ENCODE measurements around the gene DPP8. TPM values are rescaled to one million over a fixed set of nuclear protein-coding genes. Genes with fewer than 3 reads are reported as not detected.
"Not testable (repeated sequence)": the region's sequence is repeated elsewhere in the genome, so short reads cannot be mapped to it uniquely, and the experiment has no call there.

The DPP8 gene
- total RNA-seq, 1 experiment from 2014 or later, result 42.0 TPM

- DNase-seq, result no peak
- H3K4me2 ChIP-seq (ENCODE audit: low read depth, low read length, poor library complexity, severe bottlenecking), result no peak overlapping the region
- H3K27ac ChIP-seq (ENCODE audit: low read length), result no peak overlapping the region
- peaks cover 44% of the 10 kb centered on the region for H3K36me3 ChIP-seq (ENCODE audit: insufficient read depth, low read length)
- H3K9ac ChIP-seq (ENCODE audit: low read length), result no peak overlapping the region
- peaks cover 4% of the 10 kb centered on the region; the same call in 1 of the 2 replicates for H3K79me2 ChIP-seq (ENCODE audit: low read length)
- no peak overlapping the region for H3K4me3 ChIP-seq (ENCODE audit: low read length)
- no peaks in the 10 kb centered on the region for H3K9me3 ChIP-seq (ENCODE audit: low read length)
- H3K9me2 ChIP-seq (replicated peaks; ENCODE audit: insufficient read depth, low read length), result no peaks in the 10 kb centered on the region
- no peaks in the 10 kb centered on the region for H3K4me1 ChIP-seq (ENCODE audit: low read length)
- no peak overlapping the region for H2AFZ ChIP-seq (ENCODE audit: low read length)
- H4K20me1 ChIP-seq (ENCODE audit: insufficient read depth, low read depth, low read length), result no peaks in the 10 kb centered on the region
- no peaks in the 10 kb centered on the region for H3K27me3 ChIP-seq (ENCODE audit: low read length)
Measured at GRCh38 chr15:65470866-65471265, 46.6 kb downstream of the DPP8 start.

GRCh38 chr15:65468229-65468909, 49.1 kb downstream of the DPP8 start:
- Histone ChIP-seq H3K4me2 (ENCODE audit: low read depth, low read length, poor library complexity, severe bottlenecking) (no peak overlapping the region), H4K20me1 (ENCODE audit: insufficient read depth, low read depth, low read length) (no peaks in the 10 kb centered on the region), H3K27ac (ENCODE audit: low read length) (no peak overlapping the region), H3K36me3 (ENCODE audit: insufficient read depth, low read length) (peaks cover 43% of the 10 kb centered on the region), H3K27me3 (ENCODE audit: low read length) (no peaks in the 10 kb centered on the region), H3K9me2 (replicated peaks; ENCODE audit: insufficient read depth, low read length) (no peaks in the 10 kb centered on the region), H3K9me3 (ENCODE audit: low read length) (no peaks in the 10 kb centered on the region), H3K79me2 (ENCODE audit: low read length) (peaks cover 7% of the 10 kb centered on the region; the same call in 1 of the 2 replicates), H3K9ac (ENCODE audit: low read length) (no peak overlapping the region), H2AFZ (ENCODE audit: low read length) (no peak overlapping the region), H3K4me3 (ENCODE audit: low read length) (no peak overlapping the region), H3K4me1 (ENCODE audit: low read length) (no peaks in the 10 kb centered on the region)
- no peak for DNase-seq

GRCh38 chr15:65466901-65467300, 50.6 kb downstream of the DPP8 start:
- H2AFZ ChIP-seq (ENCODE audit: low read length), result no peak overlapping the region
- H3K79me2 ChIP-seq (ENCODE audit: low read length), result peaks cover 7% of the 10 kb centered on the region; the same call in 1 of the 2 replicates
- H3K9me2 ChIP-seq (replicated peaks; ENCODE audit: insufficient read depth, low read length), result no peaks in the 10 kb centered on the region
- no peak overlapping the region for H3K27ac ChIP-seq (ENCODE audit: low read length)
- peaks cover 40% of the 10 kb centered on the region for H3K36me3 ChIP-seq (ENCODE audit: insufficient read depth, low read length)
- H4K20me1 ChIP-seq (ENCODE audit: insufficient read depth, low read depth, low read length), result no peaks in the 10 kb centered on the region
- no peaks in the 10 kb centered on the region for H3K9me3 ChIP-seq (ENCODE audit: low read length)
- no peak for DNase-seq
- no peak overlapping the region for H3K9ac ChIP-seq (ENCODE audit: low read length)
- no peaks in the 10 kb centered on the region for H3K4me1 ChIP-seq (ENCODE audit: low read length)
- H3K4me2 ChIP-seq (ENCODE audit: low read depth, low read length, poor library complexity, severe bottlenecking), result no peak overlapping the region
- no peaks in the 10 kb centered on the region for H3K27me3 ChIP-seq (ENCODE audit: low read length)
- H3K4me3 ChIP-seq (ENCODE audit: low read length), result no peak overlapping the region

- H3K4me1 ChIP-seq (ENCODE audit: low read length); H3K4me3 ChIP-seq (ENCODE audit: low read length); H3K27me3 ChIP-seq (ENCODE audit: low read length); H3K9me2 ChIP-seq (replicated peaks; ENCODE audit: insufficient read depth, low read length); DNase-seq; H4K20me1 ChIP-seq (ENCODE audit: insufficient read depth, low read depth, low read length); H3K9me3 ChIP-seq (ENCODE audit: low read length); H3K27ac ChIP-seq (ENCODE audit: low read length); H2AFZ ChIP-seq (ENCODE audit: low read length); H3K4me2 ChIP-seq (ENCODE audit: low read depth, low read length, poor library complexity, severe bottlenecking); H3K79me2 ChIP-seq (ENCODE audit: low read length); H3K9ac ChIP-seq (ENCODE audit: low read length): not testable (repeated sequence)
- H3K36me3 ChIP-seq (ENCODE audit: insufficient read depth, low read length), result peaks cover 49% of the 10 kb centered on the region; the same call in 1 of the 2 replicates
Measured at GRCh38 chr15:65463096-65463495, 54.4 kb downstream of the DPP8 start.

GRCh38 chr15:65460741-65461347, 56.6 kb downstream of the DPP8 start:
- no peak overlapping the region for H3K4me2 ChIP-seq (ENCODE audit: low read depth, low read length, poor library complexity, severe bottlenecking)
- no peak overlapping the region for H2AFZ ChIP-seq (ENCODE audit: low read length)
- H3K4me3 ChIP-seq (ENCODE audit: low read length), result no peak overlapping the region
- peaks cover 39% of the 10 kb centered on the region; the same call in 1 of the 2 replicates for H3K36me3 ChIP-seq (ENCODE audit: insufficient read depth, low read length)
- H3K9me3 ChIP-seq (ENCODE audit: low read length), result no peaks in the 10 kb centered on the region
- H4K20me1 ChIP-seq (ENCODE audit: insufficient read depth, low read depth, low read length), result no peaks in the 10 kb centered on the region
- H3K9ac ChIP-seq (ENCODE audit: low read length), result no peak overlapping the region
- H3K27me3 ChIP-seq (ENCODE audit: low read length), result no peaks in the 10 kb centered on the region
- no peak overlapping the region for H3K27ac ChIP-seq (ENCODE audit: low read length)
- peaks cover 20% of the 10 kb centered on the region for H3K4me1 ChIP-seq (ENCODE audit: low read length)
- no peak for DNase-seq
- H3K79me2 ChIP-seq (ENCODE audit: low read length), result peaks cover 11% of the 10 kb centered on the region; the same call in 1 of the 2 replicates
- no peaks in the 10 kb centered on the region for H3K9me2 ChIP-seq (replicated peaks; ENCODE audit: insufficient read depth, low read length)

- H3K9me3 ChIP-seq (ENCODE audit: low read length); H3K27me3 ChIP-seq (ENCODE audit: low read length); H4K20me1 ChIP-seq (ENCODE audit: insufficient read depth, low read depth, low read length); H3K4me3 ChIP-seq (ENCODE audit: low read length); H3K9me2 ChIP-seq (replicated peaks; ENCODE audit: insufficient read depth, low read length); H3K9ac ChIP-seq (ENCODE audit: low read length); H3K79me2 ChIP-seq (ENCODE audit: low read length); H2AFZ ChIP-seq (ENCODE audit: low read length): not testable (repeated sequence)
- Histone ChIP-seq H3K4me2 (ENCODE audit: low read depth, low read length, poor library complexity, severe bottlenecking) (peak overlapping the region; percentile 28), H3K4me1 (ENCODE audit: low read length) (peaks cover 22% of the 10 kb centered on the region), H3K27ac (ENCODE audit: low read length) (peak overlapping the region; percentile 31), H3K36me3 (ENCODE audit: insufficient read depth, low read length) (peaks cover 48% of the 10 kb centered on the region)
- peak; percentile 68 for DNase-seq
Measured at GRCh38 chr15:65455256-65455655, 62.2 kb downstream of the DPP8 start.

GRCh38 chr15:65451989-65452388, 65.5 kb downstream of the DPP8 start:
- peaks cover 43% of the 10 kb centered on the region for H3K36me3 ChIP-seq (ENCODE audit: insufficient read depth, low read length)
- DNase-seq, result no peak
- no peaks in the 10 kb centered on the region for H3K9me3 ChIP-seq (ENCODE audit: low read length)
- H3K9ac ChIP-seq (ENCODE audit: low read length), result no peak overlapping the region
- H4K20me1 ChIP-seq (ENCODE audit: insufficient read depth, low read depth, low read length), result peaks cover 3% of the 10 kb centered on the region; the same call in 1 of the 2 replicates
- H3K79me2 ChIP-seq (ENCODE audit: low read length), result peaks cover 3% of the 10 kb centered on the region; the same call in 1 of the 2 replicates
- no peaks in the 10 kb centered on the region for H3K27me3 ChIP-seq (ENCODE audit: low read length)
- no peak overlapping the region for H3K4me2 ChIP-seq (ENCODE audit: low read depth, low read length, poor library complexity, severe bottlenecking)
- H2AFZ ChIP-seq (ENCODE audit: low read length), result no peak overlapping the region
- no peak overlapping the region for H3K27ac ChIP-seq (ENCODE audit: low read length)
- H3K9me2 ChIP-seq (replicated peaks; ENCODE audit: insufficient read depth, low read length), result no peaks in the 10 kb centered on the region
- no peak overlapping the region for H3K4me3 ChIP-seq (ENCODE audit: low read length)
- peaks cover 21% of the 10 kb centered on the region for H3K4me1 ChIP-seq (ENCODE audit: low read length)

GRCh38 chr15:65450556-65450955, 66.9 kb downstream of the DPP8 start:
- no peak overlapping the region for H2AFZ ChIP-seq (ENCODE audit: low read length)
- peaks cover 51% of the 10 kb centered on the region for H3K36me3 ChIP-seq (ENCODE audit: insufficient read depth, low read length)
- no peaks in the 10 kb centered on the region for H3K27me3 ChIP-seq (ENCODE audit: low read length)
- no peak overlapping the region for H3K27ac ChIP-seq (ENCODE audit: low read length)
- no peak overlapping the region for H3K4me2 ChIP-seq (ENCODE audit: low read depth, low read length, poor library complexity, severe bottlenecking)
- H3K4me1 ChIP-seq (ENCODE audit: low read length), result peaks cover 7% of the 10 kb centered on the region
- peaks cover 2% of the 10 kb centered on the region; the same call in 1 of the 2 replicates for H4K20me1 ChIP-seq (ENCODE audit: insufficient read depth, low read depth, low read length)
- peaks cover 3% of the 10 kb centered on the region; the same call in 1 of the 2 replicates for H3K79me2 ChIP-seq (ENCODE audit: low read length)
- H3K9me2 ChIP-seq (replicated peaks; ENCODE audit: insufficient read depth, low read length), result no peaks in the 10 kb centered on the region
- no peak overlapping the region for H3K9ac ChIP-seq (ENCODE audit: low read length)
- no peaks in the 10 kb centered on the region for H3K9me3 ChIP-seq (ENCODE audit: low read length)
- no peak overlapping the region for H3K4me3 ChIP-seq (ENCODE audit: low read length)
- DNase-seq, result no peak

All from Karpas-422 (cell line).